ENCODE data around the gene HIF3A.
"Not testable (repeated sequence)": the region's sequence is repeated elsewhere in the genome, so short reads cannot be mapped to it uniquely, and the experiment has no call there.

Gene HIF3A

GRCh38 chr19:46265217-46265828 is 31.5 kb upstream of the HIF3A start:
- Histone ChIP-seq H3K27me3 (replicated peaks; ENCODE audit: control insufficient read depth, insufficient read depth, low read length) (no peaks in the 10 kb centered on the region; the same call in 1 of the 2 replicates), H3K4me3 (replicated peaks; ENCODE audit: low read depth, low read length) (no peak overlapping the region), H3K36me3 (ENCODE audit: control insufficient read depth, insufficient read depth, low read length) (no peaks in the 10 kb centered on the region)
- TF ChIP-seq CTCF (IDR thresholded peaks at IDR 0.05; ENCODE audit: insufficient read depth, low read length, poor library complexity, severe bottlenecking): peak; percentile 67
- DNase-seq (ENCODE audit: extremely low read depth, insufficient read length): peak; percentile 24

- no peak for DNase-seq (ENCODE audit: extremely low read depth, insufficient read length)
- no peaks in the 10 kb centered on the region for H3K36me3 ChIP-seq (ENCODE audit: control insufficient read depth, insufficient read depth, low read length)
- H3K4me3 ChIP-seq (replicated peaks; ENCODE audit: low read depth, low read length): no peak overlapping the region
- no peaks in the 10 kb centered on the region for H3K27me3 ChIP-seq (replicated peaks; ENCODE audit: control insufficient read depth, insufficient read depth, low read length)
- no peak for TF ChIP-seq CTCF (IDR thresholded peaks at IDR 0.05; ENCODE audit: insufficient read depth, low read length, poor library complexity, severe bottlenecking)
Measured at GRCh38 chr19:46269101-46269500, 27.7 kb upstream of the HIF3A start.

- no peak for TF ChIP-seq CTCF (IDR thresholded peaks at IDR 0.05; ENCODE audit: insufficient read depth, low read length, poor library complexity, severe bottlenecking)
- no peaks in the 10 kb centered on the region for H3K36me3 ChIP-seq (ENCODE audit: control insufficient read depth, insufficient read depth, low read length)
- H3K27me3 ChIP-seq (replicated peaks; ENCODE audit: control insufficient read depth, insufficient read depth, low read length): no peaks in the 10 kb centered on the region
- DNase-seq (ENCODE audit: extremely low read depth, insufficient read length): no peak
- no peak overlapping the region for H3K4me3 ChIP-seq (replicated peaks; ENCODE audit: low read depth, low read length)
Measured at GRCh38 chr19:46270521-46271256, 26.2 kb upstream of the HIF3A start.

- DNase-seq (ENCODE audit: extremely low read depth, insufficient read length): no peak
- H3K27me3 ChIP-seq (replicated peaks; ENCODE audit: control insufficient read depth, insufficient read depth, low read length): no peaks in the 10 kb centered on the region
- TF ChIP-seq CTCF (IDR thresholded peaks at IDR 0.05; ENCODE audit: insufficient read depth, low read length, poor library complexity, severe bottlenecking): no peak
Measured at GRCh38 chr19:46271481-46272197, 25.2 kb upstream of the HIF3A start.

GRCh38 chr19:46273931-46274330 is 22.9 kb upstream of the HIF3A start:
- not testable (repeated sequence) for H3K4me3 ChIP-seq (replicated peaks; ENCODE audit: low read depth, low read length); H3K27me3 ChIP-seq (replicated peaks; ENCODE audit: control insufficient read depth, insufficient read depth, low read length); H3K36me3 ChIP-seq (ENCODE audit: control insufficient read depth, insufficient read depth, low read length); DNase-seq (ENCODE audit: extremely low read depth, insufficient read length)

More at GRCh38 chr19:46271481-46272197, 25.2 kb upstream of the HIF3A start:
- no peaks in the 10 kb centered on the region for H3K36me3 ChIP-seq (ENCODE audit: control insufficient read depth, insufficient read depth, low read length)
- H3K4me3 ChIP-seq (replicated peaks; ENCODE audit: low read depth, low read length): no peak overlapping the region

- no peak overlapping the region for H3K4me3 ChIP-seq (replicated peaks; ENCODE audit: low read depth, low read length)
- no peak for TF ChIP-seq CTCF (IDR thresholded peaks at IDR 0.05; ENCODE audit: insufficient read depth, low read length, poor library complexity, severe bottlenecking)
- no peaks in the 10 kb centered on the region for H3K36me3 ChIP-seq (ENCODE audit: control insufficient read depth, insufficient read depth, low read length)
- H3K27me3 ChIP-seq (replicated peaks; ENCODE audit: control insufficient read depth, insufficient read depth, low read length): no peaks in the 10 kb centered on the region
- no peak for DNase-seq (ENCODE audit: extremely low read depth, insufficient read length)
Measured at GRCh38 chr19:46279177-46279576, 17.7 kb upstream of the HIF3A start.

Measured in GM06990 (cell line).